Neural cell (in vitro differentiated cells): ENCODE measurements around the gene SOX4. TPM values are rescaled to one million over a fixed set of nuclear protein-coding genes. Genes with fewer than 3 reads are reported as not detected.

Experiments
- H2AFZ ChIP-seq: fragments of 200-600, 300-800 bp; sonication (generic), shearing (Covaris generic); 2 replicates; pipeline ENCODE4 v1.6.0; 2014; ENCODE audit warnings: low read depth, mild to moderate bottlenecking, antibody characterized with exemption, low read length, moderate library complexity
- H3F3A ChIP-seq: fragments of 200-600 bp; shearing (Covaris generic); 2 replicates; pipeline ENCODE4 v1.6.1; 2016; ENCODE audit warnings: mild to moderate bottlenecking, moderate library complexity, mixed read lengths, antibody characterized with exemption, low read length; ENCODE audit not compliant: insufficient read depth, poor library complexity, severe bottlenecking
- H3K27ac ChIP-seq: fragments of 200-600, 300-800 bp; sonication (generic), shearing (Covaris generic); 2 replicates; pipeline ENCODE4 v1.5.1; 2014; ENCODE audit warnings: mild to moderate bottlenecking, low read length, moderate library complexity
- H3K27me3 ChIP-seq: fragments of 300-800, 200-600 bp; sonication (generic), shearing (Covaris generic); 2 replicates; pipeline ENCODE4 v1.6.0; 2014; ENCODE audit warnings: mild to moderate bottlenecking, low read depth, low read length, moderate library complexity; ENCODE audit not compliant: insufficient read depth
- H3K36me3 ChIP-seq: fragments of 300-800, 200-600 bp; sonication (generic), shearing (Covaris generic); 2 replicates; pipeline ENCODE4 v1.5.1; 2014; ENCODE audit warnings: mild to moderate bottlenecking, antibody characterized with exemption, low read length, moderate library complexity; ENCODE audit not compliant: insufficient read depth
- H3K4me2 ChIP-seq: fragments of 300-800, 200-600 bp; sonication (generic), shearing (Covaris generic); 2 replicates; pipeline ENCODE4 v1.6.0; 2014; ENCODE audit warnings: mild to moderate bottlenecking, low read length
- H3K4me3 ChIP-seq: fragments of 300-800, 200-600 bp; sonication (generic), shearing (Covaris generic); 2 replicates; pipeline ENCODE4 v1.5.1; 2014; ENCODE audit warnings: mild to moderate bottlenecking, low read length, moderate library complexity
- H3K79me2 ChIP-seq: fragments of 200-600 bp; shearing (Covaris generic); replicated peaks from 2 replicates; pipeline ENCODE4 v1.6.0; 2014; ENCODE audit warnings: mild to moderate bottlenecking, low read length, moderate library complexity; ENCODE audit not compliant: insufficient read depth
- H3K9ac ChIP-seq: fragments of 300-800, 200-600 bp; sonication (generic), shearing (Covaris generic); 2 replicates; pipeline ENCODE4 v1.6.1; 2016; ENCODE audit warnings: mild to moderate bottlenecking, low read length, mixed read lengths
- H3K9me2 ChIP-seq: fragments of 200-600 bp; shearing (Covaris generic); 2 replicates; pipeline ENCODE4 v1.6.1; 2016; ENCODE audit warnings: mild to moderate bottlenecking, low read length, mixed read lengths; ENCODE audit not compliant: insufficient read depth
- H3K9me3 ChIP-seq: fragments of 200-600, 300-800 bp; sonication (generic), shearing (Covaris generic); 2 replicates; pipeline ENCODE4 v1.6.1; 2016; ENCODE audit warnings: mild to moderate bottlenecking, mixed run types, low read length, moderate library complexity, mixed read lengths
- H4K20me1 ChIP-seq: fragments of 200-600 bp; shearing (Covaris generic); 2 replicates; pipeline ENCODE4 v1.6.1; 2016; ENCODE audit warnings: mild to moderate bottlenecking, mixed run types; ENCODE audit not compliant: insufficient read depth
- CTCF ChIP-seq: fragments of 450-650 bp; IDR thresholded peaks from 2 replicates; pipeline ENCODE4 v1.5.1; 2014; ENCODE audit warnings: antibody characterized with exemption, mild to moderate bottlenecking, moderate library complexity; ENCODE audit not compliant: poor library complexity, severe bottlenecking
- EP300 ChIP-seq: fragments of 450-650 bp; conservative IDR thresholded peaks from 2 replicates; pipeline ENCODE4 v1.6.1; 2014; ENCODE audit warnings: antibody characterized with exemption, mild to moderate bottlenecking, moderate library complexity; ENCODE audit not compliant: poor library complexity, severe bottlenecking
- EZH2 ChIP-seq: fragments of 200-600, 300-800 bp; shearing (Covaris generic), sonication (generic); IDR thresholded peaks from 2 replicates; pipeline ENCODE4 v1.6.1; 2014; ENCODE audit warnings: antibody characterized with exemption, low read length, borderline replicate concordance, mild to moderate bottlenecking; ENCODE audit not compliant: insufficient read depth, poor library complexity, severe bottlenecking
- MXI1 ChIP-seq: fragments of 450-650 bp; conservative IDR thresholded peaks from 2 replicates; pipeline ENCODE4 v1.6.1; 2014; ENCODE audit warnings: antibody characterized with exemption, mild to moderate bottlenecking; ENCODE audit not compliant: poor library complexity, severe bottlenecking
- POLR2AphosphoS5 ChIP-seq: IDR thresholded peaks from 2 replicates; pipeline ENCODE4 v1.6.1; 2012
- RAD21 ChIP-seq: fragments of 450-650 bp; conservative IDR thresholded peaks from 2 replicates; pipeline ENCODE4 v1.6.1; 2014; ENCODE audit warnings: antibody characterized with exemption, mild to moderate bottlenecking, moderate library complexity
- REST ChIP-seq: IDR thresholded peaks from 2 replicates; pipeline ENCODE4 v1.6.1; 2012; ENCODE audit warnings: borderline replicate concordance
- SMC3 ChIP-seq: fragments of 450-650 bp; conservative IDR thresholded peaks from 2 replicates; pipeline ENCODE4 v1.6.1; 2014; ENCODE audit warnings: antibody characterized with exemption, mild to moderate bottlenecking, moderate library complexity; ENCODE audit not compliant: poor library complexity
- TAF1 ChIP-seq: IDR thresholded peaks from 2 replicates; pipeline ENCODE4 v1.6.1; 2012; ENCODE audit warnings: low read depth
- polyA plus RNA-seq: library from polyadenylated mRNA; depleted of rRNA; stranded (reverse); fragments of >200 nt; gene quantifications from 2 replicates; pipeline ENCODE4 v1.2.3, GENCODE V29; 2014

SOX4 gene
- polyA plus RNA-seq, 1 donor from 2014 or later: 394 TPM

DNA sequence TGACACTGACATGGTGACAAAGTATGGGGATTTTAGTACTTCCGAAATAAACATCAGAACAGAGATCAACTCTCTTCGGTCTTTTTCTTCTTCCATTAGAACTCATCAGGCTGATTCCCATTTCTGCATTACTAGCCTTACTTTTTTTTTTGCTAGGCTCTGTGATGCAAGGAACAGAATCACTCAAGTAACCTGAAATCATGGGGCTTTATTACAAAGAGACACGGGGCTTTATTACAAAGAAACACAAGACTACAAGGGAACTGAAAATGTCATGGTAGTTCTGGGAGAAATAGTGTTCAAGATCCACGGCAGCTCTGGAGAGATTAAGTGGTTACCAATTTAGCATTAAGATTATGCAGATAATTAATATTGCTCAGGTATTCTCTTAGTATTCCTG is 11.6 kb downstream of the SOX4 start:
- TF ChIP-seq POLR2AphosphoS5 (no peak), EZH2 (no peak), SMC3 (no peak), MXI1 (no peak), TAF1 (no peak), RAD21 (no peak), REST (no peak), EP300 (no peak), CTCF (no peak)
- H3K27me3 ChIP-seq: no peaks in the 10 kb centered on the region
- H3F3A ChIP-seq: no peaks in the 10 kb centered on the region
- H3K27ac ChIP-seq: no peak overlapping the region
- no peaks in the 10 kb centered on the region for H4K20me1 ChIP-seq
- H3K9ac ChIP-seq: no peak overlapping the region
- peaks cover 26% of the 10 kb centered on the region for H3K79me2 ChIP-seq
- H3K4me3 ChIP-seq: no peak overlapping the region
- no peaks in the 10 kb centered on the region for H3K9me3 ChIP-seq
- no peak overlapping the region for H2AFZ ChIP-seq
- H3K4me2 ChIP-seq: no peak overlapping the region
- H3K36me3 ChIP-seq: peaks cover 3% of the 10 kb centered on the region
- H3K9me2 ChIP-seq: no peaks in the 10 kb centered on the region

DNA sequence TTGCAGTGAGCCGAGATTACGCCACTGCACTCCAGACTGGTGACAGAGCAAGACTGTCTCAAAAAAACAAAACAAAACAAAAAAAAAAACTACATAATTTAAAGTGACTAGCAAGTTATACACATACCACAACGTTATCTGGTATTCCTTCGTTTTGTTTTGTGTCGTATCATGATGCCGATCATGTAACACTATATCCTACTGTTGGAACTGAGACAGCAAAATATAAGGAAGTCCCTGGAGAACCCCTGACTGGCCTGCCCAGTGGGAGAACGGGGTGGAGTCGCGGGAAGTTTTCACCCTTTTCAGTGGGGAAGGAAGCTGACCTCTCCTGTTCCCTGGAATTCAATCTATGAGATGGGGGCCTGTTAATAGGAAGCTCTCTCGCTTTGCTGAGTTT is 15.1 kb downstream of the SOX4 start:
- Histone ChIP-seq H3K4me3 (no peak overlapping the region), H3K4me2 (no peak overlapping the region), H3K79me2 (no peaks in the 10 kb centered on the region), H3K9me3 (no peaks in the 10 kb centered on the region), H3K36me3 (no peaks in the 10 kb centered on the region), H3K9ac (no peak overlapping the region), H3K9me2 (no peaks in the 10 kb centered on the region), H4K20me1 (no peaks in the 10 kb centered on the region), H3K27ac (no peak overlapping the region), H2AFZ (no peak overlapping the region), H3F3A (no peaks in the 10 kb centered on the region), H3K27me3 (no peaks in the 10 kb centered on the region)
- TF ChIP-seq RAD21 (no peak), CTCF (no peak), MXI1 (no peak), TAF1 (no peak), EP300 (no peak)
